Neural progenitor cell (in vitro differentiated cells): Measurements from ENCODE around the gene DEPP1.

Source experiments
- EZH2 ChIP-seq: fragments of 200-600 bp; sonication (generic); IDR thresholded peaks from 2 replicates; pipeline ENCODE4 v1.6.1; 2017; ENCODE audit warnings: antibody characterized with exemption, mild to moderate bottlenecking, moderate library complexity
- EZH2phosphoT487 ChIP-seq: fragments of 200-600 bp; sonication (generic); IDR thresholded peaks from 2 replicates; pipeline ENCODE4 v1.6.1; 2017; ENCODE audit warnings: antibody characterized with exemption
- TF ChIP-seq, protein P1 (sequence below): fragments of 200-600 bp; sonication (generic); IDR thresholded peaks from 2 replicates; pipeline ENCODE4 v1.5.1; 2017; ENCODE audit warnings: antibody characterized with exemption, mild to moderate bottlenecking

GRCh38 chr10:44949915-44950314 lies 28.7 kb downstream of the DEPP1 start:
- TF ChIP-seq, protein P1, sequence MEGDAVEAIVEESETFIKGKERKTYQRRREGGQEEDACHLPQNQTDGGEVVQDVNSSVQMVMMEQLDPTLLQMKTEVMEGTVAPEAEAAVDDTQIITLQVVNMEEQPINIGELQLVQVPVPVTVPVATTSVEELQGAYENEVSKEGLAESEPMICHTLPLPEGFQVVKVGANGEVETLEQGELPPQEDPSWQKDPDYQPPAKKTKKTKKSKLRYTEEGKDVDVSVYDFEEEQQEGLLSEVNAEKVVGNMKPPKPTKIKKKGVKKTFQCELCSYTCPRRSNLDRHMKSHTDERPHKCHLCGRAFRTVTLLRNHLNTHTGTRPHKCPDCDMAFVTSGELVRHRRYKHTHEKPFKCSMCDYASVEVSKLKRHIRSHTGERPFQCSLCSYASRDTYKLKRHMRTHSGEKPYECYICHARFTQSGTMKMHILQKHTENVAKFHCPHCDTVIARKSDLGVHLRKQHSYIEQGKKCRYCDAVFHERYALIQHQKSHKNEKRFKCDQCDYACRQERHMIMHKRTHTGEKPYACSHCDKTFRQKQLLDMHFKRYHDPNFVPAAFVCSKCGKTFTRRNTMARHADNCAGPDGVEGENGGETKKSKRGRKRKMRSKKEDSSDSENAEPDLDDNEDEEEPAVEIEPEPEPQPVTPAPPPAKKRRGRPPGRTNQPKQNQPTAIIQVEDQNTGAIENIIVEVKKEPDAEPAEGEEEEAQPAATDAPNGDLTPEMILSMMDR: no peak
- TF ChIP-seq EZH2 (no peak), EZH2phosphoT487 (no peak)
